ENCODE results near the gene ZFP64. TPM values are rescaled to one million over a fixed set of nuclear protein-coding genes. Genes with fewer than 3 reads are reported as not detected.

The ZFP64 gene
- total RNA-seq, 1 donor from 2014 or later, result 20.3 TPM

DNA sequence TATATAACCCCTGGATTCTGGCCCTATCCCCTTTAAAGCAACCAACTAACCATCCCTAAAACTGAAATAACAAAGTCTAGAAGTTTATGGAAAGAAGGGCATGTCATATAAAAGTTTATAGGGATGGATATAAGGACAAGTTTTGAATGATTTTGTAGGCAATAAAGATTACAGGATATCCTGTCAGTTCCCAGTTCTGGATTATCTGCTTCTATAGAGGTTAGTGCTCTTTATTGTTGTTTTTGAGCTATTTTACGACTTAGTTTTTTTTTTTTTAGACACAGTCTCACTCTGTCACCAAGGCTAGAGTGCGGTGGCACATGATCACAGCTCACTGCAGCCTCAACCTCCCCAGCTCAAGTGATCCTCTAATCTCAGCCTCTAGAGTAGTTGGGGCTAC, 48.3 kb downstream of the ZFP64 start:
- Histone ChIP-seq H3K9me3 (ENCODE audit: insufficient read depth, low read depth, low read length) (no peaks in the 10 kb centered on the region), H3K27ac (ENCODE audit: low read depth, low read length) (no peak overlapping the region), H3K79me2 (ENCODE audit: insufficient read depth, low read length) (no peaks in the 10 kb centered on the region), H3K27me3 (ENCODE audit: insufficient read depth, low read length) (no peaks in the 10 kb centered on the region), H3K9ac (ENCODE audit: low read length) (no peak overlapping the region), H3K4me3 (ENCODE audit: insufficient read depth, low read depth, low read length) (no peak overlapping the region), H4K20me1 (ENCODE audit: insufficient read depth, low read length) (no peaks in the 10 kb centered on the region), H3K4me1 (ENCODE audit: insufficient read depth, low read length) (no peaks in the 10 kb centered on the region), H2AFZ (ENCODE audit: low read depth, low read length) (no peak overlapping the region), H3K36me3 (ENCODE audit: insufficient read depth, low read length) (no peaks in the 10 kb centered on the region), H3K4me2 (ENCODE audit: low read length) (no peak overlapping the region)
- Mint-ChIP-seq H3K9me3 (ENCODE audit: unreplicated experiment) (peaks cover 5% of the 10 kb centered on the region), H3K4me3 (ENCODE audit: unreplicated experiment) (no peak overlapping the region), H3K27ac (ENCODE audit: unreplicated experiment) (no peak overlapping the region), H3K36me3 (ENCODE audit: low read depth, unreplicated experiment) (peaks cover 2% of the 10 kb centered on the region), H3K4me1 (ENCODE audit: low read depth, unreplicated experiment) (no peaks in the 10 kb centered on the region), H3K27me3 (ENCODE audit: low read depth, unreplicated experiment) (no peaks in the 10 kb centered on the region)
- DNase-seq (ENCODE audit: low read depth) (no peak), FAIRE-seq (no peak)
- TF ChIP-seq CTCF (IDR thresholded peaks at IDR 0.05; ENCODE audit: insufficient read depth, low read depth, low read length) (no peak), EZH2 (IDR thresholded peaks at IDR 0.05; ENCODE audit: insufficient read depth, low read length) (no peak)

- peaks cover 2% of the 10 kb centered on the region for H3K36me3 Mint-ChIP-seq (ENCODE audit: low read depth, unreplicated experiment)
- Histone ChIP-seq H3K79me2 (ENCODE audit: insufficient read depth, low read length) (no peaks in the 10 kb centered on the region), H3K27ac (ENCODE audit: low read depth, low read length) (no peak overlapping the region), H3K9ac (ENCODE audit: low read length) (no peak overlapping the region), H4K20me1 (ENCODE audit: insufficient read depth, low read length) (no peaks in the 10 kb centered on the region), H3K27me3 (ENCODE audit: insufficient read depth, low read length) (no peaks in the 10 kb centered on the region), H3K9me3 (ENCODE audit: insufficient read depth, low read depth, low read length) (no peaks in the 10 kb centered on the region), H2AFZ (ENCODE audit: low read depth, low read length) (no peak overlapping the region), H3K36me3 (ENCODE audit: insufficient read depth, low read length) (no peaks in the 10 kb centered on the region), H3K4me2 (ENCODE audit: low read length) (no peak overlapping the region), H3K4me1 (ENCODE audit: insufficient read depth, low read length) (no peaks in the 10 kb centered on the region), H3K4me3 (ENCODE audit: insufficient read depth, low read depth, low read length) (no peak overlapping the region)
- no peak for TF ChIP-seq EZH2 (IDR thresholded peaks at IDR 0.05; ENCODE audit: insufficient read depth, low read length)
- no peak for TF ChIP-seq CTCF (IDR thresholded peaks at IDR 0.05; ENCODE audit: insufficient read depth, low read depth, low read length)
- no peaks in the 10 kb centered on the region for H3K4me1 Mint-ChIP-seq (ENCODE audit: low read depth, unreplicated experiment)
- H3K27ac Mint-ChIP-seq (ENCODE audit: unreplicated experiment), result no peak overlapping the region
- H3K4me3 Mint-ChIP-seq (ENCODE audit: unreplicated experiment), result no peak overlapping the region
- FAIRE-seq (no peak), DNase-seq (ENCODE audit: low read depth) (no peak)
- peaks cover 5% of the 10 kb centered on the region for H3K9me3 Mint-ChIP-seq (ENCODE audit: unreplicated experiment)
- no peaks in the 10 kb centered on the region for H3K27me3 Mint-ChIP-seq (ENCODE audit: low read depth, unreplicated experiment)
Observed at GRCh38 chr20:52142757-52143156, 48.8 kb downstream of the ZFP64 start.

- H3K36me3 Mint-ChIP-seq (ENCODE audit: low read depth, unreplicated experiment), result peaks cover 2% of the 10 kb centered on the region
- H3K4me3 Mint-ChIP-seq (ENCODE audit: unreplicated experiment), result no peak overlapping the region
- no peaks in the 10 kb centered on the region for H3K79me2 ChIP-seq (ENCODE audit: insufficient read depth, low read length)
- H3K4me3 ChIP-seq (ENCODE audit: insufficient read depth, low read depth, low read length), result no peak overlapping the region
- no peak overlapping the region for H3K4me2 ChIP-seq (ENCODE audit: low read length)
- no peak overlapping the region for H3K27ac ChIP-seq (ENCODE audit: low read depth, low read length)
- TF ChIP-seq CTCF (IDR thresholded peaks at IDR 0.05; ENCODE audit: insufficient read depth, low read depth, low read length) (no peak), EZH2 (IDR thresholded peaks at IDR 0.05; ENCODE audit: insufficient read depth, low read length) (no peak)
- peaks cover 5% of the 10 kb centered on the region for H3K9me3 Mint-ChIP-seq (ENCODE audit: unreplicated experiment)
- H3K4me1 Mint-ChIP-seq (ENCODE audit: low read depth, unreplicated experiment), result no peaks in the 10 kb centered on the region
- H3K9ac ChIP-seq (ENCODE audit: low read length), result no peak overlapping the region
- no peaks in the 10 kb centered on the region for H3K27me3 Mint-ChIP-seq (ENCODE audit: low read depth, unreplicated experiment)
- H3K27ac Mint-ChIP-seq (ENCODE audit: unreplicated experiment), result no peak overlapping the region
- no peaks in the 10 kb centered on the region for H3K36me3 ChIP-seq (ENCODE audit: insufficient read depth, low read length)
- H4K20me1 ChIP-seq (ENCODE audit: insufficient read depth, low read length), result no peaks in the 10 kb centered on the region
- no peaks in the 10 kb centered on the region for H3K4me1 ChIP-seq (ENCODE audit: insufficient read depth, low read length)
- no peak overlapping the region for H2AFZ ChIP-seq (ENCODE audit: low read depth, low read length)
- H3K27me3 ChIP-seq (ENCODE audit: insufficient read depth, low read length), result no peaks in the 10 kb centered on the region
- DNase-seq (ENCODE audit: low read depth), result no peak
- no peak for FAIRE-seq
- H3K9me3 ChIP-seq (ENCODE audit: insufficient read depth, low read depth, low read length), result no peaks in the 10 kb centered on the region
Observed at GRCh38 chr20:52139986-52140385, 51.6 kb downstream of the ZFP64 start.
